DND-41 (cell line): ENCODE data around the gene ANAPC5.
A peak's percentile ranks its signal among the peaks of the same experiment; 100 is the strongest.

Experiments used
- ATAC-seq: fragments of 200-7000 bp; cut with Tn5 transposase; 3 replicates; pipeline ENCODE4 v1.9.1; 2021; ENCODE audit warnings: low read depth; ENCODE audit not compliant: insufficient read depth
- DNase-seq: peaks from one replicate; pipeline ENCODE4 v3.0.0-alpha.2; 2020
- H2AFZ ChIP-seq: 2 replicates; pipeline ENCODE4 v1.6.0; 2012; ENCODE audit warnings: low read depth, low read length
- H3K27ac ChIP-seq: 2 replicates; pipeline ENCODE4 v1.5.1; 2012; ENCODE audit warnings: low read length, inconsistent platforms
- H3K27me3 ChIP-seq: fragments of 200-600 bp; sonication (generic); 2 replicates; pipeline ENCODE4 v1.6.0; 2012; ENCODE audit warnings: low read length, mild to moderate bottlenecking, inconsistent platforms; ENCODE audit not compliant: insufficient read depth, poor library complexity
- H3K36me3 ChIP-seq: 2 replicates; pipeline ENCODE4 v1.5.1; 2012; ENCODE audit warnings: low read length, inconsistent platforms; ENCODE audit not compliant: insufficient read depth
- H3K4me1 ChIP-seq: 2 replicates; pipeline ENCODE4 v1.5.1; 2012; ENCODE audit warnings: mild to moderate bottlenecking, low read length; ENCODE audit not compliant: insufficient read depth
- H3K4me2 ChIP-seq: 2 replicates; pipeline ENCODE4 v1.6.0; 2012; ENCODE audit warnings: mild to moderate bottlenecking, moderate library complexity, low read length, inconsistent platforms; ENCODE audit not compliant: insufficient read depth
- H3K4me3 ChIP-seq, 2 experiments: fragments of 200-600 bp in 1 of 2; shearing (Covaris generic) in 1 of 2; 2 replicates each; pipeline ENCODE4 v1.5.1; 2012 to 2016; ENCODE audit warnings: inconsistent platforms in 2 of 2, low read length in 2 of 2, mild to moderate bottlenecking in 2 of 2, low read depth in 1 of 2, moderate library complexity in 1 of 2
- H3K79me2 ChIP-seq: 2 replicates; pipeline ENCODE4 v1.6.0; 2012; ENCODE audit warnings: low read length, inconsistent platforms; ENCODE audit not compliant: insufficient read depth
- H3K9ac ChIP-seq: 2 replicates; pipeline ENCODE4 v1.6.0; 2012; ENCODE audit warnings: low read depth, mild to moderate bottlenecking, inconsistent platforms, low read length, moderate library complexity
- H3K9me3 ChIP-seq: 2 replicates; pipeline ENCODE4 v1.5.1; 2012; ENCODE audit warnings: low read length, moderate library complexity, mild to moderate bottlenecking, inconsistent platforms; ENCODE audit not compliant: insufficient read depth, severe bottlenecking
- H4K20me1 ChIP-seq: 2 replicates; pipeline ENCODE4 v1.6.0; 2012; ENCODE audit warnings: low read length; ENCODE audit not compliant: insufficient read depth
- CTCF ChIP-seq: IDR thresholded peaks from 2 replicates; pipeline ENCODE4 v1.5.1; 2012; ENCODE audit warnings: borderline replicate concordance, low read length, moderate library complexity, mild to moderate bottlenecking; ENCODE audit not compliant: poor library complexity, severe bottlenecking; ENCODE audit errors: extremely low read depth
- EZH2 ChIP-seq: IDR thresholded peaks from 3 replicates; pipeline ENCODE4 v1.6.1; 2012; ENCODE audit warnings: borderline replicate concordance, low read depth, mild to moderate bottlenecking, moderate library complexity, low read length, inconsistent platforms; ENCODE audit not compliant: severe bottlenecking

The ANAPC5 gene

GRCh38 chr12:121383601-121384021 is 31.4 kb upstream of the ANAPC5 start:
- no peak overlapping the region for H2AFZ ChIP-seq
- H3K36me3 ChIP-seq, result no peaks in the 10 kb centered on the region
- H3K4me1 ChIP-seq, result no peaks in the 10 kb centered on the region
- no peaks in the 10 kb centered on the region for H3K79me2 ChIP-seq
- no peak overlapping the region for H3K27ac ChIP-seq
- no peaks in the 10 kb centered on the region for H4K20me1 ChIP-seq
- no peak overlapping the region for H3K4me2 ChIP-seq
- H3K9ac ChIP-seq, result no peak overlapping the region
- DNase-seq, result no peak
- no peak for ATAC-seq
- no peaks in the 10 kb centered on the region for H3K9me3 ChIP-seq
- H3K27me3 ChIP-seq, result no peaks in the 10 kb centered on the region
- TF ChIP-seq CTCF (peak; percentile 33), EZH2 (no peak)
- no peak overlapping the region for H3K4me3 ChIP-seq

- H3K9ac ChIP-seq, result no peak overlapping the region
- TF ChIP-seq CTCF (no peak), EZH2 (no peak)
- H3K79me2 ChIP-seq, result no peaks in the 10 kb centered on the region
- no peak for ATAC-seq
- no peaks in the 10 kb centered on the region for H4K20me1 ChIP-seq
- no peaks in the 10 kb centered on the region for H3K9me3 ChIP-seq
- no peak overlapping the region for H3K4me2 ChIP-seq
- H2AFZ ChIP-seq, result no peak overlapping the region
- no peak overlapping the region for H3K27ac ChIP-seq
- DNase-seq, result no peak
- no peaks in the 10 kb centered on the region for H3K36me3 ChIP-seq
- no peaks in the 10 kb centered on the region for H3K27me3 ChIP-seq
- H3K4me3 ChIP-seq, result no peak overlapping the region
- no peaks in the 10 kb centered on the region for H3K4me1 ChIP-seq
Observed at GRCh38 chr12:121379945-121380344, 27.7 kb upstream of the ANAPC5 start.

GRCh38 chr12:121378736-121379135 is 26.5 kb upstream of the ANAPC5 start:
- H3K79me2 ChIP-seq, result no peaks in the 10 kb centered on the region
- H3K4me3 ChIP-seq, result no peak overlapping the region
- H3K9ac ChIP-seq, result no peak overlapping the region
- no peaks in the 10 kb centered on the region for H3K36me3 ChIP-seq
- no peaks in the 10 kb centered on the region for H3K27me3 ChIP-seq
- no peaks in the 10 kb centered on the region for H4K20me1 ChIP-seq
- no peak for DNase-seq
- H2AFZ ChIP-seq, result no peak overlapping the region
- no peak overlapping the region for H3K27ac ChIP-seq
- no peak overlapping the region for H3K4me2 ChIP-seq
- no peaks in the 10 kb centered on the region for H3K9me3 ChIP-seq
- no peaks in the 10 kb centered on the region for H3K4me1 ChIP-seq
- no peak for TF ChIP-seq EZH2
- TF ChIP-seq CTCF, result no peak
- ATAC-seq, result no peak
